Measurements from ENCODE around the gene WDFY2.

The WDFY2 gene

DNA sequence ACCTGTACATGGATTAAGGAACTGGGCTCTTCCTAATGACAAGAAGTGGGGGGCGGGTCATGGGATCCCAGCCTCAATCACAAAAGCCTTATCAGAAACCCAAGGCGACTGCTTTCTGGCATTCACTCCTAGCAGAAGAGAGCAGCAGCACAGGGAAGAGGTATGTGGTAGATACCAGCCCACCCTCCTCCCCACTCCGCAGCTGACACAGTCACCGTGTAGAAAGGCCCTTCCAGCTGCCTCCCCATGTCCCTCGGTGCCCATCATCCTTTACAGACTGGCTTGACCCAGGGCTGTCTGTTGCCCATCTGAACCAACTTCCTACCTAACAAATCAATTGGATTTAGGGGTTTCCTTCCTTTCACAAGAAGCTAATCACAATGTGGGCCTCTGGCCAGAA is 222.8 kb downstream of the WDFY2 start:
- TF ChIP-seq, protein P1, sequence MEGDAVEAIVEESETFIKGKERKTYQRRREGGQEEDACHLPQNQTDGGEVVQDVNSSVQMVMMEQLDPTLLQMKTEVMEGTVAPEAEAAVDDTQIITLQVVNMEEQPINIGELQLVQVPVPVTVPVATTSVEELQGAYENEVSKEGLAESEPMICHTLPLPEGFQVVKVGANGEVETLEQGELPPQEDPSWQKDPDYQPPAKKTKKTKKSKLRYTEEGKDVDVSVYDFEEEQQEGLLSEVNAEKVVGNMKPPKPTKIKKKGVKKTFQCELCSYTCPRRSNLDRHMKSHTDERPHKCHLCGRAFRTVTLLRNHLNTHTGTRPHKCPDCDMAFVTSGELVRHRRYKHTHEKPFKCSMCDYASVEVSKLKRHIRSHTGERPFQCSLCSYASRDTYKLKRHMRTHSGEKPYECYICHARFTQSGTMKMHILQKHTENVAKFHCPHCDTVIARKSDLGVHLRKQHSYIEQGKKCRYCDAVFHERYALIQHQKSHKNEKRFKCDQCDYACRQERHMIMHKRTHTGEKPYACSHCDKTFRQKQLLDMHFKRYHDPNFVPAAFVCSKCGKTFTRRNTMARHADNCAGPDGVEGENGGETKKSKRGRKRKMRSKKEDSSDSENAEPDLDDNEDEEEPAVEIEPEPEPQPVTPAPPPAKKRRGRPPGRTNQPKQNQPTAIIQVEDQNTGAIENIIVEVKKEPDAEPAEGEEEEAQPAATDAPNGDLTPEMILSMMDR (IDR thresholded peaks at IDR 0.05; ENCODE audit: insufficient read depth, missing control alignments), result no peak
- DNase-seq (ENCODE audit: insufficient read length, low spot score) (no peak), FAIRE-seq (no peak)

DNA sequence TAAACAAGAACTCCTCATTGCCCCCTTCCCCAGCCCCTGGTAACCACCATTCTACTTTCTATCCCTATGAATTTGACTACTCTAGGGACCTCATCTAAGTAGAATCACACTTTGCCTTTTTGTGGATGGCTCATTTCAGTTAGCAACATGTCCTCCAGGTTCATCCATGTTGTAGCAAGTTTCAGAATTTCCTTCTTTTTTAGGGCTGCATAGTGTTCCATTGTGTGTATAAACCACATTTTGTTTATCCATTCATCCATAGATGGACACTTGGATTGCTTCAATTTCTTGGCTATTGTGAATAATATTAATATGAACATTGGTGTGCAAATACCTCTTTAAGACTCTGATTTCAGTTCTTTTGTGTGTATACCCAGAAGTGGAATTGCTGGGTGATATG is 224.5 kb downstream of the WDFY2 start:
- FAIRE-seq (no peak), DNase-seq (ENCODE audit: insufficient read length, low spot score) (no peak)
- TF ChIP-seq, protein P1 (IDR thresholded peaks at IDR 0.05; ENCODE audit: insufficient read depth, missing control alignments), result no peak

DNA sequence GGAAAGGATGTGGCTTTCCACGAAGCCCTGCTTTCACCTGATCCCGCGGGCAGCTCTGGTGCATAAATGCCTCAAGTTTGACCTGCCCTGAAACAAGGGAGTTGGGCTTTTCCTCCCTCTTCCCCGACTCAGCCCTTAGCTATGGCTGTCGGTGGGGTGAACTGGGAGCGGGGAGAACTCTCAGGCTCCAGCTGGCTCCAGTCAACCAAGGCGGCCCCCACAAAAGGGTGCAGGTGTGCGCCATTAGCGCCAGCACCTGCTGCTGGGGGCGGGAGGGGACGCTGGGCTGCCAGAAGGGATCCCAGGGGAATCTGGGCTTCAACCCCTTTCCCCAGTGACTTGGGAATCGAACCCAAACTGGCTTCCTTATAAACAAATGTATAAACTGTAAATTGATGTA is 226.8 kb downstream of the WDFY2 start:
- DNase-seq (ENCODE audit: insufficient read length, low spot score) (no peak), FAIRE-seq (no peak)
- TF ChIP-seq, protein P1 (IDR thresholded peaks at IDR 0.05; ENCODE audit: insufficient read depth, missing control alignments), result no peak

DNA sequence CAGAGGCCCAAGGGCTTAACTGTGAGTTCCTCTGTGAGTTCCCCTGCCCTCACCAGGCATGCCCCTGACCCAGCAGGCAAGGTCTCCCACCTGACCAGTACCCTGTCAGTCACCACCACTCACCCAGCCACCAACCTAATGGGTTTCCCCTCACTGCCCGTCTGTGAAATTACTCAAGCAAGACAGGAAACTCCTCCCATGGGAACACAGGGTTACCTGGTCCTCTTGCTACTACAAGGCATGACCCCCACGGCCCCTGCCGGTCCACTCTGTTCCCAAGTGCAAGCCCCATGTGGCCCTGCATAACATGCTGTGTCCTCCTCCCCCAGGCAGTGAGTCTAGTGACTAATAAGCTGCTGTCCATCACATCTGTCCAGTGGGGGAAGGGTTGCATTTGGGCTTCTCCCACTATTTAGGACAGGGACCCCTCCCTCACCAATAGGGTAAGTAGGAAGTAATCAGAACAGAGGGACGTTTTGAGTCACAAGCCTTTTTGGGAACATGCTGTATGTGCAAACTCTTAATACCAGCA is 227.7 kb downstream of the WDFY2 start:
- no peak for FAIRE-seq
- TF ChIP-seq, protein P1 (IDR thresholded peaks at IDR 0.05; ENCODE audit: insufficient read depth, missing control alignments), result no peak
- DNase-seq (ENCODE audit: insufficient read length, low spot score), result no peak

DNA sequence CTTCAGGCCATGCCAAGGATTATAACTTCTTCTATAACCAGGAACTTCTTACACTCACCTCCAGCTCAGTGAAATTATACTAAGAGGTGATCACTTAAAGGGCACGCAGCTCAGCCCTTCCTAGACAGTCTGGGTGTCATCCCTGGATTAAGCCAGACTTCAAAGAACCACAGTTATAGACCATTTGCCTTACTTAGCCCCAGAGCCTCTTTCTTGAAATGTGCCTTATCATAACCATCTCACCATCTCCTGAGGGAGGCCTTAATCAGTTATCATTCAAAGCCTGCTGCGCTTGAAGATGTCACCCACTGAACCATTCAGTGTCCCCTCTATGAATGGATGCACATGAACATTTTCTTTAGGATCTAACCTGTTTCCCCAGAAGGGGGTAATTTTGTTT is 229.8 kb downstream of the WDFY2 start:
- FAIRE-seq, result no peak

DNA sequence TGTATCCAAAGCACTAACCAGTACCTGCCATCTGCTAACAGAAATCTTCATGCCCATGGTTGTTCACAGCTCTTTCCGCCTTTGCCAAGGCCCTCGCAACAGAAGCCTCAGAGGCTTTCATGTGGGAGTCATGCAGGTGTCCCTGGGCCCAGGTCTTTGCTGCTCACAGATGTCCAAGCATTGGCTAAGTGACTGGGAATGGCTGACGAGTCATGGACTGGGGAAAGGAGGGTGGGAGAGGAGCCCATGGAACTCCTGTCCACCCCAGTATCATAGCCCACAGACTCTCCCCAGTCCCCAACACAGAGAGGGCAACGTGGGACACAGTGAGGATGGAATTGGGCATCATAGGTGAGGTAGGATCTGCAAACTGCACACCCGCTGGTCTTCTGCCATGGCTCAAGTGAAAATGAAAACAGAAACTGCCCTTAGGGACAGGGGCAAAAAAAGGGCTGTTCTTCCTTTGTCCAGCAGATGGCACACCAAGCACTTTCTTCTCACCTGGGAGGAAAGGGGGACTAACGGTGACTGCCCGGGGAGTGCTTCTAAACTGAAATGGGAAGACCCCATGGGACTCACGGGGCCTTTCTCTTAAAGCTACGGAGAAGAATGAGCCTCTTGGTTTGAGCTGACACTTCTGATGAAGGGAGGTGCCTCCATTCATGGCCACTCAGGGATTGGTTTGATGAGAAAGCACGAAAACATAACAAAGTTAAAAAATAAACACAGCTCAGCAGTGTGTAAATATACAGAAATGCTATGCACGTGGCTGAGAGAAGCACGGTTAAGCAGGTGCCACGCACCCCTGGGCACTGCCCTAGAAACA is 230.8 kb downstream of the WDFY2 start:
- DNase-seq (ENCODE audit: insufficient read length, low spot score) (peak; percentile 53), FAIRE-seq (peak; percentile 61)
- TF ChIP-seq, protein P1 (IDR thresholded peaks at IDR 0.05; ENCODE audit: insufficient read depth, missing control alignments), result peak; percentile 83

More for the DNA sequence above, 229.8 kb downstream of the WDFY2 start:
- TF ChIP-seq, protein P1 (IDR thresholded peaks at IDR 0.05; ENCODE audit: insufficient read depth, missing control alignments), result no peak
- no peak for DNase-seq (ENCODE audit: insufficient read length, low spot score)

DNA sequence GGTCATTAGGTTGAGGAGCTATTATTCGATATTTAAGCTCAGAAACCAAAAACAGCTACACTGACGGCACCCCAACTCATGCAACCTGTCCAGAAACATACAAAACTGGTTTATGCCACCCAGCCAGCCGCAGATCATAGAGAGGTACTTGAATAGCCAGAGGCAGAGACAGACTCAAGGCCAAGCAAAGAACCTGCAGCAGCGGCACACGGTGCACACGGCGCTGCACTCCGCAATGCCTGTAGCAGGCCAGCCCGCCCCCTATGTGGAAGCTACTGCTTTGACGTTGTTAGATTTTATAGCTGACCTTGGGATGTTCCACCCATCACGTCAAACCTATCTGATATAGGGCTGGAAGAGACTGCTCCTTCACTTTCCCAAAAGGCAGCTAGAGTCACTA is 231.6 kb downstream of the WDFY2 start:
- no peak for DNase-seq (ENCODE audit: insufficient read length, low spot score)
- TF ChIP-seq, protein P1 (IDR thresholded peaks at IDR 0.05; ENCODE audit: insufficient read depth, missing control alignments), result no peak

More for the DNA sequence above, 231.6 kb downstream of the WDFY2 start:
- no peak for FAIRE-seq
